NCI-H1436 treated with DMSO at 0.1 percent for 48 hours (cell line): ENCODE results near the gene COX7A2.

Experiments used
- DNase-seq: peaks from one replicate; lab custom pipeline; 2025; lab: John Stamatoyannopoulos, UW

Gene COX7A2

GRCh38 chr6:75243333-75244062 is at the start of gene COX7A2:
TSS of gene COX7A2 (minus strand) at chr6:75243801. CDS start at chr6:75243734, 67 bp downstream.
- peak; percentile 88 for DNase-seq

GRCh38 chr6:75292555-75292954 is 49.0 kb upstream of the COX7A2 start:
- DNase-seq, result no peak

GRCh38 chr6:75291744-75292143 is 48.1 kb upstream of the COX7A2 start:
- DNase-seq, result no peak

- DNase-seq, result no peak
Measured at GRCh38 chr6:75291331-75291730, 47.7 kb upstream of the COX7A2 start.

GRCh38 chr6:75290136-75290945 is 46.7 kb upstream of the COX7A2 start:
- no peak for DNase-seq

- DNase-seq, result no peak
Measured at GRCh38 chr6:75288023-75288422, 44.4 kb upstream of the COX7A2 start.

- DNase-seq, result no peak
Measured at GRCh38 chr6:75287424-75287823, 43.8 kb upstream of the COX7A2 start.

- DNase-seq, result no peak
Measured at GRCh38 chr6:75286955-75287354, 43.4 kb upstream of the COX7A2 start.

GRCh38 chr6:75285283-75285639 is 41.7 kb upstream of the COX7A2 start:
- no peak for DNase-seq

- peak; percentile 95 for DNase-seq
Measured at GRCh38 chr6:75284632-75285282, 41.2 kb upstream of the COX7A2 start, which contains the start of gene TMEM30A. TSS of gene TMEM30A (minus strand) at chr6:75284792. CDS start at chr6:75284638, 154 bp downstream.

GRCh38 chr6:75283907-75284631 is 40.5 kb upstream of the COX7A2 start:
- DNase-seq, result no peak

- DNase-seq, result no peak
Measured at GRCh38 chr6:75282706-75283105, 39.1 kb upstream of the COX7A2 start.

- no peak for DNase-seq
Measured at GRCh38 chr6:75281653-75282052, 38.1 kb upstream of the COX7A2 start.

- no peak for DNase-seq
Measured at GRCh38 chr6:75280131-75280855, 36.7 kb upstream of the COX7A2 start.

- DNase-seq, result no peak
Measured at GRCh38 chr6:75279418-75279817, 35.8 kb upstream of the COX7A2 start.

- DNase-seq, result no peak
Measured at GRCh38 chr6:75278474-75279077, 35.0 kb upstream of the COX7A2 start.

- no peak for DNase-seq
Measured at GRCh38 chr6:75275067-75275466, 31.5 kb upstream of the COX7A2 start.

GRCh38 chr6:75273009-75273408 is 29.4 kb upstream of the COX7A2 start:
- no peak for DNase-seq

- DNase-seq, result no peak
Measured at GRCh38 chr6:75272145-75272840, 28.7 kb upstream of the COX7A2 start.

- no peak for DNase-seq
Measured at GRCh38 chr6:75268988-75269354, 25.4 kb upstream of the COX7A2 start.
